HG03520 (cell line): ENCODE measurements around the gene PLEKHH3.

Source experiments
- ATAC-seq: cut with Tn5 transposase; IDR thresholded peaks from one replicate; pipeline ENCODE4 v1.9.1; 2021; ENCODE audit warnings: mild to moderate bottlenecking, moderate library complexity; ENCODE audit not compliant: unreplicated experiment

PLEKHH3 gene

GRCh38 chr17:42676424-42677011, at the start of gene PLEKHH3:
TSS of gene PLEKHH3 (minus strand) at chr17:42676994. CDS start at chr17:42676563, 431 bp downstream.
- no peak for ATAC-seq

DNA sequence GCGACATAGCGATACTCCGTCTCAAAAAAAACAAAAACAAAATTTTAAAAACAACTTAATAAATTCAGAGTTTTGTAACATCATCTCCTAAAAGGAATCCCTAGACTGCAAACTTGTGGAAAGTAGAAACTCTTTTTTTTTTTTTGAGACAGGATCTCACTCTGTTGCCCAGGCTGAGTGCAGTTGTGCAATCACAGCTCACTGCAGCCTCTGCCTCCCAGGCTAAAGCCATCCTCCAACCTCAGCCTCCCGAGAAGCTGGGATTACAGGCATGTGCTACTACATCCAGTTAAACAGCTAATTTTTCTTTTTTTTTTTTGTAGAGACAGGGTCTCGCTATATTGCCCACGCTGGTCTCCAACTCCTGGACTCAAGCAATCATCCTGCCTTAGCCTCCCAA, 48.3 kb upstream of the PLEKHH3 start:
- ATAC-seq: no peak

DNA sequence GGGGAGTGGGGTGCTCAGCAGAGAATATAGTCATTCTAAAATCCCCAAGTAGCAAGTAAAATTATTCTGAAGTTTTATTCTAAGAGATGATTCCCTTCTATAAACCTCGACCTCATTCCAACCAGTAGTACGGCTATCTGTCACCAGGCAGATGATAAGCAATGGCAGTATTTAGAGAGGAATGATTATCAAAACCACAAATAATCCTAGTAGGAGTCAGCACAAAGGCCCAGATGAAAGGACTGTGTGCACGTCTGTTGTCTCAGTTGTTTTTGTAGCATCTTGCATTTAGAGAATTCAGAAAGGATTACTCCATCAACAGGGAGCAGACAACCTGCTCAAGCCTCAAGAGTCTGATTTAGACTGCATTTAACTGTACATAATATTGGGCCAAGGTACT, 46.8 kb upstream of the PLEKHH3 start:
- no peak for ATAC-seq

DNA sequence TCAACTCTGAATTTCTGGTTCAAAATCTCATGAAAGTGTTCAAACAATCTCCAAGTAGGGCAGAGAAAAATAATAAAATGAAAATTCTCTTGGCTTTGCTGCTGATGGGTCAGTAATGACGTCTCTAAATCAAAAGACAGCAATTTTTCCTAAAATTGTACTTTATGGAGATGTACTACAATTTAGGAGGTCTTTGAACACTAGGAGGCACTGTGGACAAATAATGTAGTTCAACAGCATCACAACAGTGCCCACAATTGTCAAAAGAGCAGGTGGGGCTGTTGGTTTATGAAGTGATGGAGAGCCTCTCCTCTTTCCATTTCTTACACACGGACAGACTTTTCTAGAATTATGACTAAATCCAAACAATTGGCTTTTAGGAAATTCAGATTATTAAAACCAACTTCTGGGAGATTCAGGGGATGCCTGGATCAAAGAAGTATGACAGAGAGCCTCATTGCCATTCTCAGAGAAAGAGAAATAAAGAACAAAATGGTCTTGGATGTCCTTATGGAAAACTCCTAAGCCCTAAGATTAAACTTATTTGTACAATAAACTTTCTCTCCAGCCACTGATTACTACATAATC, 44.3 kb upstream of the PLEKHH3 start:
- ATAC-seq: no peak

DNA sequence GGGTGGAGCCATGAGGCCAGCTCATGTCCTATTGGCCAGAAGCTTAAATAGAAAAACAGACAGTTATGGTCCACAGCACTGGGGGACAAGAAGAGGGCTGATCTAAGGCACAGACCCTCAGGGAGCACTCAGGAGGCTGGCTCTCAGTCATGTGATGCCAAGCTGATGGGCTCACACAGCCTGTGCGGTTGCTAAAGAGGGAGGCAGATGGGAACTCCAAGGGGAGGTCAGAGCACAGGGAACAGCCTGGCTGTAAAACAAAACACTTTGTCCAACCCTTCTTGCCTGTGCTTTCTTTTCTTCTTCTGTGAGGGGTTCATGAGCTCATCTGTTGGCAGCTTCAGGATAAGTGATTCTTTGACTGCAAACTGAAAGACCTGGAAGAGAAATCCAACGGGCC, 32.8 kb upstream of the PLEKHH3 start:
- ATAC-seq: no peak

DNA sequence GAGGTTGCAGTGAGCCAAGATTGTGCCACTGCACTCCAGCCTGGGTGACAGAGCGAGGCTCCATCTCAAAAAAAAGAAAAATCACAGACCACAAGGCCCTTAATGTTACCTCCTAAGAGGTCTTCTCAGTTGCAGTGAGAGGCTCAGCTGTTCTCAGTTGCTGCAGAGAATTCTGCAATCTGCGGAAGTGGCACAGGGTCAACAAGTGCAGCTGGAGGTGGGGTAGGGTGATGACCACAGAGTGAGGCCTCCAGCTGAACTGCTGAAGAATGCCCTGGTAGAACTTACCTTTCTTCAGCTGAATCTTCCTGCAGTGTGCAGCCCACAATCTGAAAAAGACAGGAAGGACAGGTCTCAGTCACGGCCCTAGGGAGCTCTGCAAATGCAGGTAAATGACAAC, 31.8 kb upstream of the PLEKHH3 start:
- ATAC-seq: no peak

GRCh38 chr17:42706732-42707131, 29.9 kb upstream of the PLEKHH3 start:
- ATAC-seq: no peak

DNA sequence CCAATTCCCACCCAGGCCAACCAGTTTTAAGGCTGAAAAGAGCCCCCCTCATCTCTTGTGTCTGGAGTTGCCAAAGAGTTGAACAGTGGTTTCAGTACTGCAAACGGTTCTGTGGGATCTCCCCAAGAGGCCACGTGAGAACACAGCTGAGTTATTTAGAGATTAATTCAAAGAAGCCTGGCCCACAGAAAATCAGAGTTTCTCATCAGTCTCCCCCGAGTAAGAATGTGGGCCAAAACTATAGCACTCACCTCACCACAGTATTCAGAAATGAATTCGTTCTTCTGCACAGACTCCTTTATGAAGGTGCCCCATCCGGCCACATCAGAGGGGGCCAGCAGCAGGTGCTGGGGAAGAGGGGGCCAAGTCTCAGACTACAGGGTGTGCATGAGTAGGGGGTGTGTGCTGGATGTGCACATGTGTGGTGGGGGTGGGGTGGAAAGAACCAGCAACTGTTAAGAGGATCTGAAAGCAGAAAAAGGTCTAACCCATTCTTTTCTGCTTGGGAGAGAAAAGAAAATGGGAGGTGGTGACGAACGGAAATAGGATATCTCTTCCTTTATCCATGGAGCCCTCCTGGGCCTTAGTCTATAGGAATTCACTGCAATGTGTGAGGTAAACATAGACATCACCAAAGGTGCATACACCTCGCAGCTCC, 28.2 kb upstream of the PLEKHH3 start:
- ATAC-seq: peak; percentile 70

- no peak for ATAC-seq
These were observed 27.7 kb upstream of the PLEKHH3 start for GRCh38 chr17:42704490-42704836.

- no peak for ATAC-seq
These were observed 25.7 kb upstream of the PLEKHH3 start for GRCh38 chr17:42702446-42702845.

- ATAC-seq: no peak
These were observed 23.9 kb upstream of the PLEKHH3 start for GRCh38 chr17:42700586-42701289.

DNA sequence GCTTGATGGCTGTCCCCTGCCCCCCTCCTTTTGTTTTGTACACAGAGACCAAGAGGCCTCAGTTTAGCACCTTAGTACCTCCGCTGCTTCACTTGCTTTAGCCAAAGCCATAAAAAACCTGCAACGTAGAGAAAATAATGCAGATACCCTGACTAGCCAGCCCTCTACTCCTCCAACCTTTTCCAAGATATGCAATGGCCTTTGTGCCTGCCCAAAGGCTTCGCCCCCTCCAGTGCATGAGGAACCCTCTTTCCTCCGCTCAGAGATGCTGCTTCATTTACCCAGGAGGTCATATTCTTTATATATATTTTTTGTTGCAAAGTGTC, 22.6 kb upstream of the PLEKHH3 start:
- ATAC-seq: no peak

GRCh38 chr17:42698736-42699414, 22.1 kb upstream of the PLEKHH3 start:
- ATAC-seq: no peak

DNA sequence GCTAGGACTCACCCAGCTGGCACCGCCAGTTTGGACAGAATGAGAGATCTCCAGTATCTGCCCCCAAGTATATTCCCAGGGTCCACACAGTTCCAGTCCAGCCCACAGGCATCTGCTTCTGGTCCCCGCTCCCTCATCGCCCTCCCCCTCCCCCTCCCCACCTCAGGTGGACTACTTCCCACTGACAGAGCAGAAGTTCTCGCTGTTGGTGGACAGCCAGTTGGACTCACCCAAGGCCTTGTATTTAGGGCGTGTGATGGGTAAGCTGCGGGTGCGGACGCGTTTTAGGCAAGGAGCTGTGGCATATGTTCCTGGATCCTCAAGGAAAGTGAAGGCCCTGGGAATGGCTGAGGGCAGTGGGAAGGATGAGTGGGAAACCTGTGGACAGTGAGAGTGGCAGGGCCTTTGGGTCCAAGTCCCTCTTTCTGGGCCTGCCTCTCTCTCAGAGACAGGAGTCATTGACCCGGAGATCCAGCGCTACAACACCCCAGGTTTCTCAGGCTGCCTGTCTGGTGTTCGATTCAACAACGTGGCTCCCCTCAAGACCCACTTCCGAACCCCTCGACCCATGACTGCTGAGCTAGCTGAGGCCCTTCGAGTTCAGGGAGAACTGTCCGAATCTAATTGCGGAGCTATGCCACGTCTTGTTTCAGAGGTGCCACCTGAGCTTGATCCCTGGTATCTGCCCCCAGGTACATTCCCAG, 20.5 kb upstream of the PLEKHH3 start:
- ATAC-seq: no peak

DNA sequence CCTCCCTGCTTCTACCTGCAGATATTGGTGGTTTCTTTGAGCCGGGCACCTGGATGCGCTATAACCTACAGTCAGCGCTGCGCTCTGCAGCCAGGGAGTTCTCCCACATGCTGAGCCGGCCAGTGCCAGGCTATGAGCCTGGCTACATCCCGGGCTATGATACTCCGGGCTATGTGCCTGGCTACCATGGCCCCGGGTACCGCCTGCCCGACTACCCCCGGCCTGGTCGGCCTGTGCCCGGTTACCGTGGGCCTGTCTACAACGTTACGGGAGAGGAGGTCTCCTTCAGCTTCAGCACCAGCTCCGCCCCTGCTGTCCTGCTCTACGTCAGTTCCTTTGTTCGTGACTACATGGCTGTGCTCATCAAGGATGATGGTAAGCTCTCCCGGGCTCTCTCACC, 18.7 kb upstream of the PLEKHH3 start:
- ATAC-seq: no peak

- ATAC-seq: no peak
These were observed 17.7 kb upstream of the PLEKHH3 start for GRCh38 chr17:42694524-42694923.

DNA sequence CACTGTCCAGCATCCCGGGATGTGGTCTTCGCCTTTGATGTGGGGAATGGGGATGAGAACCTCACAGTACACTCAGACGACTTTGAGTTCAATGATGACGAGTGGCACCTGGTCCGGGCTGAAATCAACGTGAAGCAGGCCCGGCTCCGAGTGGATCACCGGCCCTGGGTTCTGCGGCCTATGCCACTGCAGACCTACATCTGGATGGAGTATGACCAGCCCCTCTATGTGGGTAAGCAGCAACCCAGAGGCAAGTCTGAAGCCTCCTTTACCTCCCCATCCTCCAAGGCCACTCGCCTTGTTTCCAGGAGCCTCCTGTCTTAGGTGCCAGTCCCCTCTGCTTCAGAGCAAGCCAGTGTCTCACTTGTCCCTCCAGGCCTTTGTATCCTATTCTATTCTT, 15.7 kb upstream of the PLEKHH3 start:
- no peak for ATAC-seq

- no peak for ATAC-seq
These were observed 14.3 kb upstream of the PLEKHH3 start for GRCh38 chr17:42691021-42691545.

DNA sequence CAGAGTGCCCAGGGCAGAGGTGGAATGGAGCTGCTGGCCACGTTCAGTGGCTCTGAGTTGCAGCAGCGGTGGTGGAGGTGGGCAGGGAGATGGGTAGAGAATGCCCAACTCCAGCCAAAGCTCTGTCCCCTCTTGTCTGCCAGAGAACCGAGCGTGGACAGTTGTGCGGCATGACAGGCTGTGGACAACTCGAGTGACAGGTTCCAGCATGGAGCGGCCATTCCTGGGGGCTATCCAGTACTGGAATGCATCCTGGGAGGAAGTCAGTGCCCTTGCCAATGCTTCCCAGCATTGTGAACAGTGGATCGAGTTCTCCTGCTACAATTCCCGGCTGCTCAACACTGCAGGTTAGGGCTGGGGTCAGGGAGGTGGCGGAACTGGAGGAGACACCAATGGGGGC, 13.8 kb upstream of the PLEKHH3 start:
- no peak for ATAC-seq

- no peak for ATAC-seq
These were observed 11.0 kb upstream of the PLEKHH3 start for GRCh38 chr17:42687707-42688320.
